CD14-positive monocyte (primary cell): ENCODE data around the gene RCE1. TPM values are rescaled to one million over a fixed set of nuclear protein-coding genes. Genes with fewer than 3 reads are reported as not detected.

Experiments
- DNase-seq, 3 donors: peaks; one replicate each; pipeline ENCODE4 v3.0.0-alpha.2; 2011 to 2022
- H2AFZ ChIP-seq: 2 replicates; pipeline ENCODE4 v1.6.0; 2012; ENCODE audit warnings: mild to moderate bottlenecking, low read depth, low read length, inconsistent platforms; ENCODE audit not compliant: insufficient read depth, poor library complexity, severe bottlenecking
- H3K27ac ChIP-seq, 2 donors: 1 replicate in 1 of 2; 2 replicates in 1 of 2; pipeline ENCODE4 v1.5.1; 2012 to 2013; ENCODE audit warnings: low read length in 2 of 2, control low read depth in 1 of 2, inconsistent platforms in 1 of 2, low read depth in 1 of 2, mild to moderate bottlenecking in 1 of 2
- H3K27me3 ChIP-seq, 2 donors: one replicate each; pipeline versions ENCODE4 v1.6.0 to v1.6.1; 2011 to 2013; ENCODE audit warnings: low read length in 2 of 2; ENCODE audit not compliant: control insufficient read depth in 2 of 2, insufficient read depth in 2 of 2
- H3K36me3 ChIP-seq, 2 donors: replicated peaks in 1 of 2; 1 replicate in 1 of 2; 2 replicates in 1 of 2; pipeline versions ENCODE4 v1.5.1 to v1.6.1; 2012 to 2013; ENCODE audit warnings: low read length in 2 of 2, control low read depth in 1 of 2, inconsistent platforms in 1 of 2, mild to moderate bottlenecking in 1 of 2; ENCODE audit not compliant: insufficient read depth in 2 of 2, control insufficient read depth in 1 of 2
- H3K4me1 ChIP-seq, 2 donors: 1 replicate in 1 of 2; 2 replicates in 1 of 2; pipeline versions ENCODE4 v1.5.1 to v1.6.1; 2012 to 2013; ENCODE audit warnings: low read length in 2 of 2, control low read depth in 1 of 2, inconsistent platforms in 1 of 2, mild to moderate bottlenecking in 1 of 2, moderate library complexity in 1 of 2; ENCODE audit not compliant: insufficient read depth in 2 of 2, control insufficient read depth in 1 of 2
- H3K4me2 ChIP-seq: replicated peaks from 2 replicates; pipeline ENCODE3; 2012; ENCODE audit warnings: low read length, moderate library complexity, mild to moderate bottlenecking; ENCODE audit not compliant: poor library complexity, severe bottlenecking; ENCODE audit errors: extremely low read depth
- H3K4me3 ChIP-seq, 3 experiments: fragments of 200-600 bp in 1 of 3; sonication (generic) in 1 of 3; replicated peaks in 1 of 3; 1 replicate in 2 of 3; 2 replicates in 1 of 3; pipeline ENCODE4 v1.5.1; 2011 to 2013; ENCODE audit warnings: low read length in 3 of 3, mild to moderate bottlenecking in 3 of 3, control low read depth in 2 of 3, low read depth in 2 of 3, inconsistent platforms in 1 of 3, moderate library complexity in 1 of 3
- H3K79me2 ChIP-seq: 2 replicates; pipeline ENCODE4 v1.6.0; 2012; ENCODE audit warnings: mild to moderate bottlenecking, control low read depth, inconsistent platforms, low read length, moderate library complexity; ENCODE audit not compliant: insufficient read depth
- H3K9ac ChIP-seq: 2 replicates; pipeline ENCODE4 v1.6.0; 2017; ENCODE audit warnings: low read length, mild to moderate bottlenecking; ENCODE audit not compliant: insufficient read depth, poor library complexity, severe bottlenecking
- H3K9me3 ChIP-seq, 2 donors: replicated peaks in 1 of 2; 1 replicate in 1 of 2; 2 replicates in 1 of 2; pipeline versions ENCODE4 v1.5.1 to v1.6.1; 2012 to 2013; ENCODE audit warnings: low read length in 2 of 2, control low read depth in 1 of 2; ENCODE audit not compliant: control insufficient read depth in 1 of 2, insufficient read depth in 1 of 2
- H4K20me1 ChIP-seq: 2 replicates; pipeline ENCODE4 v1.6.0; 2012; ENCODE audit warnings: mild to moderate bottlenecking, low read length, control low read depth, moderate library complexity; ENCODE audit not compliant: insufficient read depth
- H3K27ac Mint-ChIP-seq, 7 donors: one replicate each; pipeline ENCODE4 v1.8.0; 2020; ENCODE audit warnings: mild to moderate bottlenecking in 7 of 7, mixed read lengths in 7 of 7, moderate library complexity in 6 of 7, inconsistent platforms in 2 of 7
- H3K27me3 Mint-ChIP-seq, 3 donors: one replicate each; pipeline ENCODE4 v1.8.0; 2021 to 2022; ENCODE audit warnings: low read depth in 3 of 3, mild to moderate bottlenecking in 3 of 3, mixed read lengths in 3 of 3, moderate library complexity in 3 of 3, inconsistent platforms in 1 of 3
- H3K36me3 Mint-ChIP-seq, 2 donors: one replicate each; pipeline ENCODE4 v1.8.0; 2020; ENCODE audit warnings: mixed read lengths in 2 of 2, inconsistent platforms in 1 of 2, mild to moderate bottlenecking in 1 of 2
- H3K4me1 Mint-ChIP-seq: one replicate; pipeline ENCODE4 v1.8.0; 2020; ENCODE audit warnings: mild to moderate bottlenecking, mixed read lengths
- H3K4me3 Mint-ChIP-seq, 2 donors: one replicate each; pipeline ENCODE4 v1.8.0; 2020; ENCODE audit warnings: mild to moderate bottlenecking in 2 of 2, mixed read lengths in 2 of 2, moderate library complexity in 1 of 2
- H3K9me3 Mint-ChIP-seq, 7 donors: one replicate each; pipeline ENCODE4 v1.8.0; 2020 to 2022; ENCODE audit warnings: mixed read lengths in 7 of 7, mild to moderate bottlenecking in 6 of 7, moderate library complexity in 6 of 7, inconsistent platforms in 2 of 7
- WGBS: methylation state at CpG from one replicate; pipeline ENCODE4 v1.1.5; 2013; ENCODE audit warnings: missing lambda C conversion rate; ENCODE audit not compliant: insufficient coverage; 5-methylcytosine and 5-hydroxymethylcytosine counted together
- intact Hi-C, 2 donors: fragments of 100-400 bp; cut with micrococcal nuclease; formaldehyde crosslinking; loops; one replicate each; pipeline versions ENCODE4 v1.15.0 to v1.15.1; 2023
- polyA plus RNA-seq, 3 donors: library from polyadenylated mRNA; depleted of rRNA in 1 of 3; unstranded in 2 of 3; stranded (reverse) in 1 of 3; fragments of 300-500 nt in 2 of 3; fragments of >200 nt in 1 of 3; fragmentation: Illumina TruSeq in 2 of 3; gene quantifications; 1 replicate in 2 of 3; 2 replicates in 1 of 3; pipeline ENCODE4 v1.2.3, GENCODE V29; 2012 to 2021
- TF ChIP-seq, protein P1 (sequence below): fragments of 200-600 bp; IDR thresholded peaks from one replicate; pipeline ENCODE4 v1.8.0; 2022; ENCODE audit warnings: antibody characterized with exemption, mild to moderate bottlenecking

The RCE1 gene
- polyA plus RNA-seq, 3 donors: 20.3 to 24.7 (median 22.8) TPM

DNA sequence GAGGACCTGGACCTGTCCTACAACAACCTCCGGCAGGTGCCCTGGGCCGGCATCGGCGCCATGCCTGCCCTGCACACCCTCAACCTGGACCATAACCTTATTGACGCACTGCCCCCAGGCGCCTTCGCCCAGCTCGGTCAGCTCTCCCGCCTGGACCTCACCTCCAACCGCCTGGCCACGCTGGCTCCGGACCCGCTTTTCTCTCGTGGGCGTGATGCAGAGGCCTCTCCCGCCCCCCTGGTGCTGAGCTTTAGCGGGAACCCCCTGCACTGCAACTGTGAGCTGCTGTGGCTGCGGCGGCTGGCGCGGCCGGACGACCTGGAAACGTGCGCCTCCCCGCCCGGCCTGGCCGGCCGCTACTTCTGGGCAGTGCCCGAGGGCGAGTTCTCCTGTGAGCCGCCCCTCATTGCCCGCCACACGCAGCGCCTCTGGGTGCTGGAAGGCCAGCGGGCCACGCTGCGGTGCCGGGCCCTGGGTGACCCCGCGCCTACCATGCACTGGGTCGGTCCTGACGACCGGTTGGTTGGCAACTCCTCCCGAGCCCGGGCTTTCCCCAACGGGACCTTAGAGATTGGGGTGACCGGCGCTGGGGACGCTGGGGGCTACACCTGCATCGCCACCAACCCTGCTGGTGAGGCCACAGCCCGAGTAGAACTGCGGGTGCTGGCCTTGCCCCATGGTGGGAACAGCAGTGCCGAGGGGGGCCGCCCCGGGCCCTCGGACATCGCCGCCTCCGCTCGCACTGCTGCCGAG is 15.1 kb downstream of the RCE1 start:
- Histone ChIP-seq H3K4me3 (no peak overlapping the region), H3K36me3 (no peaks in the 10 kb centered on the region), H3K4me1 (peaks cover 13 to 17% of the 10 kb centered on the region in 2 donors), H4K20me1 (no peaks in the 10 kb centered on the region), H2AFZ (no peak overlapping the region), H3K4me2 (no peak overlapping the region), H3K9ac (no peak overlapping the region), H3K9me3 (no peaks in the 10 kb centered on the region), H3K27me3 (no peaks in the 10 kb centered on the region), H3K27ac (no peak overlapping the region), H3K79me2 (peaks cover 3% of the 10 kb centered on the region)
- DNase-seq: no peak
- Mint-ChIP-seq H3K27me3 (peaks cover 0 to 2% (median 0%) of the 10 kb centered on the region in 3 donors), H3K27ac (no peak overlapping the region), H3K9me3 (no peaks in the 10 kb centered on the region), H3K36me3 (no peaks in the 10 kb centered on the region), H3K4me3 (no peak overlapping the region), H3K4me1 (peaks cover 16% of the 10 kb centered on the region)
- intact Hi-C loops: no loop called here
- 97% methylated on average over 62 of the region's 62 CpGs for WGBS
- TF ChIP-seq, protein P1, sequence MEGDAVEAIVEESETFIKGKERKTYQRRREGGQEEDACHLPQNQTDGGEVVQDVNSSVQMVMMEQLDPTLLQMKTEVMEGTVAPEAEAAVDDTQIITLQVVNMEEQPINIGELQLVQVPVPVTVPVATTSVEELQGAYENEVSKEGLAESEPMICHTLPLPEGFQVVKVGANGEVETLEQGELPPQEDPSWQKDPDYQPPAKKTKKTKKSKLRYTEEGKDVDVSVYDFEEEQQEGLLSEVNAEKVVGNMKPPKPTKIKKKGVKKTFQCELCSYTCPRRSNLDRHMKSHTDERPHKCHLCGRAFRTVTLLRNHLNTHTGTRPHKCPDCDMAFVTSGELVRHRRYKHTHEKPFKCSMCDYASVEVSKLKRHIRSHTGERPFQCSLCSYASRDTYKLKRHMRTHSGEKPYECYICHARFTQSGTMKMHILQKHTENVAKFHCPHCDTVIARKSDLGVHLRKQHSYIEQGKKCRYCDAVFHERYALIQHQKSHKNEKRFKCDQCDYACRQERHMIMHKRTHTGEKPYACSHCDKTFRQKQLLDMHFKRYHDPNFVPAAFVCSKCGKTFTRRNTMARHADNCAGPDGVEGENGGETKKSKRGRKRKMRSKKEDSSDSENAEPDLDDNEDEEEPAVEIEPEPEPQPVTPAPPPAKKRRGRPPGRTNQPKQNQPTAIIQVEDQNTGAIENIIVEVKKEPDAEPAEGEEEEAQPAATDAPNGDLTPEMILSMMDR: no peak

DNA sequence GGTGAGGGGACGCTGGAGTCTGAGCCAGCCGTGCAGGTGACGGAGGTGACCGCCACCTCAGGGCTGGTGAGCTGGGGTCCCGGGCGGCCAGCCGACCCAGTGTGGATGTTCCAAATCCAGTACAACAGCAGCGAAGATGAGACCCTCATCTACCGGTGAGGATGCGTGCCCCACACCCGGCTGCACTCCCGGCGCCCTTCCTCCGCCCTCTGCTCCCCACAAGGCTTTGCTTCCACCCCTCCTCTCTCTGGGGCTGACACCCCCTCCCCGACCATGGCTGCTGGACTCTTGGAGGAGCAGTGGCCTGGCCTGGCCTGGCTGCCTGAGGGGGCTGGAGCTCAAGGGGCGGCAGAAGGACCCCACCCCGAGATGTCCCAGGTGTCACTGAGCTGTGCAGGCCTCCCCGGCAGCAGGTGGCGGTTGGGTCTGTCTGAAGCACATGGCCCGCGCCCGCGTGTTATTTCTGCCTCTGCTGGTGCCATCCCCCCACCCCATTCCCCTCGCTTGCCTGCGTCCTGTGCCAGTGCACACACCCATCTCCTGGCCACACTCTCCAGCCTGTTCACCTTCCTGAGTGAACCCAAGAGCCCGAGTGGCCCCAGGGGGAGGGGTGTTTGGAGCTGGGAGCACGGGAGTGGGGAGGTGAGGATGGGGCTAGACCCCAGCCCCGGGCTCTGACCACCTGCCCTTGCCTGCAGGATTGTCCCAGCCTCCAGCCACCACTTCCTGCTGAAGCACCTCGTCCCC is 15.9 kb downstream of the RCE1 start:
- Histone ChIP-seq H3K36me3 (no peaks in the 10 kb centered on the region), H3K4me1 (peaks cover 13 to 17% of the 10 kb centered on the region in 2 donors), H3K9me3 (no peaks in the 10 kb centered on the region), H4K20me1 (no peaks in the 10 kb centered on the region), H3K27ac (no peak overlapping the region), H3K79me2 (peaks cover 3% of the 10 kb centered on the region), H3K27me3 (no peaks in the 10 kb centered on the region), H3K9ac (no peak overlapping the region), H3K4me3 (no peak overlapping the region), H2AFZ (no peak overlapping the region), H3K4me2 (no peak overlapping the region)
- Mint-ChIP-seq H3K36me3 (no peaks in the 10 kb centered on the region), H3K27ac (no peak overlapping the region), H3K4me3 (no peak overlapping the region), H3K4me1 (peaks cover 12% of the 10 kb centered on the region), H3K27me3 (peaks cover 0 to under 1% (median 0%) of the 10 kb centered on the region in 3 donors), H3K9me3 (no peaks in the 10 kb centered on the region)
- 95% methylated on average over 21 of the region's 29 CpGs for WGBS
- no peak for DNase-seq
- TF ChIP-seq, protein P1: no peak
- intact Hi-C loops: no loop called here
